Common myeloid progenitor, CD34-positive (primary cell): ENCODE results near the gene MTCL1.

Experiments
- CTCF ChIA-PET: fragments of 350-600 bp; sonication (Branson Sonifier 250); formaldehyde crosslinking; loops from one replicate; lab custom pipeline; 2021; ENCODE audit warnings: antibody characterized with exemption; lab: Charles Lee
- POLR2A ChIA-PET: fragments of 350-600 bp; sonication (Branson Sonifier 250); formaldehyde crosslinking; loops from one replicate; lab custom pipeline; 2021; ENCODE audit warnings: antibody characterized with exemption; lab: Charles Lee
- DNase-seq, 3 donors: peaks; one replicate each; pipeline versions ENCODE4 v3.0.0 to v3.0.0-alpha.2; 2013
- H3K27ac ChIP-seq, 2 experiments: 1 replicate in 1 of 2; 2 replicates in 1 of 2; pipeline ENCODE4 v1.7.0; 2013; ENCODE audit warnings: inconsistent platforms in 2 of 2, low read length in 2 of 2, mild to moderate bottlenecking in 2 of 2, low read depth in 1 of 2, moderate library complexity in 1 of 2; ENCODE audit not compliant: severe bottlenecking in 2 of 2, insufficient read depth in 1 of 2, poor library complexity in 1 of 2
- H3K27me3 ChIP-seq, 5 experiments: replicated peaks in 2 of 5; 1 replicate in 3 of 5; 2 replicates in 2 of 5; pipeline versions ENCODE4 v1.6.1 to v1.7.0; 2013; ENCODE audit warnings: low read length in 4 of 5, mild to moderate bottlenecking in 2 of 5, moderate library complexity in 2 of 5, inconsistent platforms in 1 of 5; ENCODE audit not compliant: insufficient read depth in 5 of 5, control insufficient read depth in 4 of 5
- H3K36me3 ChIP-seq, 4 experiments: 1 replicate in 2 of 4; 2 replicates in 2 of 4; pipeline versions ENCODE4 v1.6.1 to v1.7.0; 2013; ENCODE audit warnings: low read length in 3 of 4, control low read depth in 1 of 4, mild to moderate bottlenecking in 1 of 4; ENCODE audit not compliant: control insufficient read depth in 4 of 4, insufficient read depth in 4 of 4
- H3K4me1 ChIP-seq, 4 experiments: 1 replicate in 3 of 4; 2 replicates in 1 of 4; pipeline versions ENCODE4 v1.6.1 to v1.7.1; 2013; ENCODE audit warnings: low read length in 3 of 4, mild to moderate bottlenecking in 3 of 4, control low read depth in 1 of 4, inconsistent platforms in 1 of 4, moderate library complexity in 1 of 4; ENCODE audit not compliant: control insufficient read depth in 4 of 4, insufficient read depth in 4 of 4; ENCODE audit errors: control extremely low read depth in 1 of 4
- H3K4me3 ChIP-seq, 7 experiments: 1 replicate in 4 of 7; 2 replicates in 3 of 7; pipeline versions ENCODE4 v1.5.1 to v1.7.0; 2013; ENCODE audit warnings: mild to moderate bottlenecking in 7 of 7, low read length in 6 of 7, moderate library complexity in 6 of 7, inconsistent platforms in 2 of 7, low read depth in 2 of 7, control low read depth in 1 of 7; ENCODE audit not compliant: insufficient read depth in 4 of 7, control insufficient read depth in 1 of 7; ENCODE audit errors: extremely low read depth in 1 of 7
- H3K9me3 ChIP-seq, 5 experiments: 1 replicate in 4 of 5; 2 replicates in 1 of 5; pipeline versions ENCODE4 v1.6.1 to v1.7.1; 2013; ENCODE audit warnings: low read length in 4 of 5, mild to moderate bottlenecking in 2 of 5, inconsistent platforms in 1 of 5, low read depth in 1 of 5, moderate library complexity in 1 of 5; ENCODE audit not compliant: control insufficient read depth in 4 of 5, insufficient read depth in 2 of 5; ENCODE audit errors: control extremely low read depth in 1 of 5
- WGBS: methylation state at CpG from one replicate; pipeline ENCODE4 v1.1.5; 2013; ENCODE audit not compliant: insufficient coverage; 5-methylcytosine and 5-hydroxymethylcytosine counted together

Gene MTCL1

DNA sequence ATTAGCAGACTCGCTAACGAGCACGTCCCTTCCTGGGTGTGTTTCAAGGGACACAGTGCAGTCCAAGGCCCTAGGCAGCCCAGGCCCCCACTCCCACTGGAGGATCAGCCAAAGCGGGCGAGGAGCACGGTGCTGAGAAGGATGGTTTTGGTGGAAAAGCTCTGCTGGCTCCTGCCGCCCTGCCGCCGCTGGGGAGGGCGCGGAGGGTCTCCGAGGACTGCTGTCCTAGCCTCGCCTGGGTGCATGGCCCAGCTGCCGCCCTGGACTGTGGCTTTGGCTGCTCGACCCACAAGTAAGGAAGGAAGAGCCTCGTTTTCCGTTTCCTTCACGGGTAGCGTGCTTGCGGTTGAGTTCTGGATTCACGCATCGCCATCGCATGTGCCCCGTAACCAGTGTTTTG is 79.9 kb downstream of the MTCL1 start:
- H3K4me3 ChIP-seq = no peak overlapping the region
- POLR2A ChIA-PET = no interaction called here
- H3K9me3 ChIP-seq = no peaks in the 10 kb centered on the region
- H3K27me3 ChIP-seq = peaks cover 0 to 5% (median 0%) of the 10 kb centered on the region in 5 experiments
- H3K27ac ChIP-seq = no peak overlapping the region
- peaks cover 0 to 14% (median 5%) of the 10 kb centered on the region in 4 experiments for H3K4me1 ChIP-seq
- WGBS = 98% methylated on average over 23 of the region's 24 CpGs
- no peaks in the 10 kb centered on the region for H3K36me3 ChIP-seq
- CTCF ChIA-PET = no interaction called here
- DNase-seq = no peak

DNA sequence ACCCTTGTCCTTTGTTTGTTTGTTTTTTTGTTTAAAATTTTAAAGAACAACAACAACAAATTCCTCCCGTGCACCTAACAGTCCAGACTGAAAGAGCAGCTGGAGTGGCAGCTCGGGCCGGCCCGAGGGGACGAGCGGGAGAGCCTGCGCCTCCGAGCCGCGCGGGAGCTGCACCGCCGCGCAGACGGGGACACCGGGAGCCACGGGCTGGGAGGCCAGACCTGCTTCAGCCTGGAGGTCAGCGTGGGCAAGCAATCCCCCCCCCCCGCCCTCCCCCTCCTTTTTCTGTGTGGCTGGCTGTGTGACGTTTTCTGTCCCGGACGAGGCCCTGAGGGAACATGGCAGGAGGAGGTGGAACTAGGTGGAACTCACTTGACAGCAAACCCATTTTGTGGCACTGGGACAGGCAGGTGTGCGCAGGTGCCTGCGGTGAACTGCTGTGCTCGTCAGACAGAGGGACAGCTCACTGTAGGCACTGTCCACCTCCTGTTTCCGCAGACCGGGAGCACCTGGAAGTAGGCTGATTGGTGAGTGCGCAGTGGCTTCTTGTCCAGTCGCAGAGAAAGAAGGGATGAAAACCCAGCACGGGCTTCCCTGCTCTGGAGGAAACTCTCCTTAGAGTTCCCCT is 80.6 kb downstream of the MTCL1 start:
- Histone ChIP-seq H3K9me3 (no peaks in the 10 kb centered on the region), H3K4me1 (peaks cover 0 to 14% (median 5%) of the 10 kb centered on the region in 4 experiments), H3K36me3 (no peaks in the 10 kb centered on the region), H3K27me3 (peaks cover 0 to 5% (median 0%) of the 10 kb centered on the region in 5 experiments), H3K4me3 (peak overlapping the region in 2 of 7 experiments; percentile 2 to 70), H3K27ac (no peak overlapping the region)
- DNase-seq = no peak
- CTCF ChIA-PET = interaction anchor here (0.6 to 2.3 kb wide), 5 partner anchors 10 to 91 kb away, joined by 3 to 7 read pairs (median 5); no protein-coding TSS in a partner anchor
- WGBS = 76% methylated on average over 8 of the region's 30 CpGs
- POLR2A ChIA-PET = no interaction called here

DNA sequence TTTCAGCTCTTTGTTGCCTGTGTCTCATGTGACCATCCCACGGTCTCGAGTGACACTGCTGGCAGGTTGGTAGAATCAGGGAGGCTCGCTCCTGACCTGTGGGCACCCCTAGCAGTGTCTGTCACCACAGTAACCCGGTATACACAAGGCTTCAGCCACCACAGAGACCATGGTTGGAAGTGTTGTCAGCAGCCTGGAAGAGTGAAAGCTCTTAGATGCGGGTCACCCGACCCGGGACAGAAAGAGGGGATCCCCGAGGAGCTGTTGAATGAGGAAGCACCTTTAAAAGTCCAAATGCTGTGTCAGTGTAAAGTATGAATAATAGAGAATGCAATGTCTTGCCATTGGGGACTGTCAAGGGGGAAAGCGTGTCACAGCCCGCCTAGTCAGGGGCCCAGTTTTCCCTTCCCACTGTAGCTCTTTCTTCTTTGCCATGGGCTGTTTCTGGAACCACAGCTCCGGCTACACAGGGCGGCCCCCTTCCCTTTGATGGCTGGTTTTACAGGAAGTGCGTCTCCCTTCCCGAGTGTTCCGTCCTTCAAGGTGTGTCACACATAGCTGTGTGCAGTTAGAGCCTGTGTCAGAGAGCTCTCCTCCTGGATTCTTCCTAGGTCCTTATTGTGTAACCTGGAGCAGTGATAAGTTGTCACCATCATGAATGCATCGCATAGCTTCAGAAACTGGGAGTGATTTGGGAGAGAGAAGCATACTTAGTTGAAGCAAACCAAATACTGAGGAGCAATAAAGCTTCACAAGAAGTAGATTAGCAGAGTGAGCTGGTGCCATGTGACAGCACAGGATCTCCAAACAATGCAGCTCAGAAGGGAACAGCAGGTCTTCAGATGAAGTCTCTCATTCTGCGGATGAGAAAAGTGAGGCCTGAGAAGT is 81.4 kb downstream of the MTCL1 start:
- POLR2A ChIA-PET = no interaction called here

DNA sequence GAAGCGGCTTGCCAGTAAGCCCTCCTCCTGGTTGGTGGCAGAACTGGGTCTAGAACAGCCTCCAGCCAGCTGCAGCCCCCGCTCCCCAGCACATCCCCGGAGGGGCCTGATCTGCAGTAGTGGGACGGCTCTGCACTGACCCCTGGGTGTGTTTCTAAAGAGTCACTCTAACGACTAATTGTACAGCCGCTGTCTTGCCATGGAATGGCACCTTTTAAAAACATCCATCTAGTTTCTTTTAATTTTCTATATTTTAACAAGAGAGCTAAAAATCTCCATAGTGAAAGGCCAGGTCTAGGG is 82.0 kb downstream of the MTCL1 start:
- H3K9me3 ChIP-seq = peaks cover 0 to 3% (median 0%) of the 10 kb centered on the region in 5 experiments
- H3K4me3 ChIP-seq = no peak overlapping the region
- H3K27ac ChIP-seq = no peak overlapping the region
- ChIA-PET POLR2A (no interaction called here), CTCF (interaction anchor here (1.4 to 2.3 kb wide), 3 partner anchors 58 to 91 kb away, joined by 5 to 7 read pairs (median 5); no protein-coding TSS in a partner anchor)
- no peak for DNase-seq
- peaks cover 0 to 2% (median 0%) of the 10 kb centered on the region in 5 experiments for H3K27me3 ChIP-seq
- H3K4me1 ChIP-seq = peaks cover 0 to 14% (median 5%) of the 10 kb centered on the region in 4 experiments
- 100% methylated on average over 3 of the region's 6 CpGs for WGBS
- no peaks in the 10 kb centered on the region for H3K36me3 ChIP-seq

More for the DNA sequence above, 81.4 kb downstream of the MTCL1 start:
- no peaks in the 10 kb centered on the region for H3K9me3 ChIP-seq
- no peaks in the 10 kb centered on the region for H3K36me3 ChIP-seq
- H3K4me1 ChIP-seq = peaks cover 0 to 14% (median 5%) of the 10 kb centered on the region in 4 experiments
- CTCF ChIA-PET = interaction anchor here (0.6 to 2.3 kb wide), 6 partner anchors 9 to 99 kb away, joined by 3 to 7 read pairs (median 5); no protein-coding TSS in a partner anchor
- peaks cover 0 to 5% (median 0%) of the 10 kb centered on the region in 5 experiments for H3K27me3 ChIP-seq
- 33% methylated on average over 15 of the region's 17 CpGs for WGBS
- peak overlapping the region in 2 of 7 experiments; percentile 2 to 70 for H3K4me3 ChIP-seq
- H3K27ac ChIP-seq = no peak overlapping the region
- peak; percentile 72 to 96 (median 93) for DNase-seq

DNA sequence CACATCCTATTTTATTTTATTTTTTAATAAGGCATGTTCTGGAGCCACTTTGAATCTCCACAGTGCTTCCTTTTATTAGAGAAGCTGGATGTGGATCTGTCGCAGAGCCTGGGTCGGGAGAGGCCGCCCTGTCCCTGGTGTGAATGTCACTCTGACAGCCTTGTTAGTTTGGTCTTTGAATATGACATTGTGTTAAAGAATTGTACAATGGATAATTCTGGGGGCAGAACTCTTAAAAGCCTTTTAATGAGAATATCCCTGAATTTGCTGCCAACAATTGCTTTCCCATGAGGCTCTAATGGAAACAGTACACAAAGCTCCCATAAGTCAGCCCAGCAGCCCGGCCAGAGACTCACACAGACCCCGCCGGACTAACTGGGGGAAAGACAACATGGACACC is 82.4 kb downstream of the MTCL1 start:
- WGBS = 97% methylated on average over 6 of the region's 6 CpGs
- no peaks in the 10 kb centered on the region for H3K36me3 ChIP-seq

DNA sequence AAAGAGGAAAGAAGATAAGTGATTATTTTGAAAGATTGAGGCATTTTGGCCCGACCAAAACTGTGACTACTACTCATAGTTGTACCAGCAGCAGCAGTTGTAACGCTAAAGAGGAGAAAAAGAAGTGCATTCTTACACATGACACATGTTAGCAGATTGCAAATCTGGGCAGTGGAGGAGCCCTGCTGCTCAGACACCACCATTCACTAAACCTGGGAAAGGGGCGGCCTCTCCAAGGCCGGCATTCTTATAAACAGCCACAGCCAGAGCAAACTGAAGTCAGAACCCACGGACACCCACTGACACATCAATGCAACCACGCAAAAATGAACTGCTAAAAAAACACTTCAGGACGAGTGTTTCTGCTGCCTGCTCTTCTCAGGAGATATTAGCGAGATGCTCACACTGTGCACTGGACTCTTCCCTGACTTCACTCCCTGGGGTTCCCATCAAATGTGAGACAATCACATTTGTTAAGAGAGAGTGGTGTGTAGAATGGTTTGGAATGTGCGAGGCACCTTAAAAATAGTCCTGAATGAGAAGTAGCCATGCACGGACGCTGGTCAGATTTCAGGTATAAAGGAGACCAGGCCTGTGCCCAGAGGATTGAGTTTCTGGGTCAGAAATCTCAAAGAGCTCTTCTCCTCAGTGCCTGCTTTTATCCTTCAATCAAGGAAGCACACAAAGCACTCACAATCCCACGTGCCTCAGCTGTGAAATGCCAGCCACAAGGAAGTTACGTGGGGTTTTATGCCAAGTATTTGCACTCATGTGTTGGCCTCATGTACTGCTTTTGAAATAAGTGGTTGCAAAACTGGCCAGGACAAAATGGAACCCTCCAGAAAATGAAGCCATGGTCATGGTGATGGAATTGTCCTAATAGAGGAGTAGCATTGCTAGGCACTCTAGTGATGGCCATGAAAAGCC is 83.4 kb downstream of the MTCL1 start:
- WGBS = 93% methylated on average over 11 of the region's 13 CpGs
- Histone ChIP-seq H3K4me3 (no peak overlapping the region), H3K27ac (no peak overlapping the region), H3K4me1 (peaks cover 0 to 14% (median 5%) of the 10 kb centered on the region in 4 experiments), H3K9me3 (peaks cover 0 to 3% (median 0%) of the 10 kb centered on the region in 5 experiments), H3K36me3 (no peaks in the 10 kb centered on the region), H3K27me3 (peaks cover 0 to 2% (median 0%) of the 10 kb centered on the region in 5 experiments)
- ChIA-PET POLR2A (no interaction called here), CTCF (interaction anchor here (1.2 kb wide), 1 partner anchor 199 kb away, joined by 3 read pairs; no protein-coding TSS in a partner anchor)
- no peak for DNase-seq

More for the DNA sequence above, 82.4 kb downstream of the MTCL1 start:
- Histone ChIP-seq H3K9me3 (peaks cover 0 to 3% (median 0%) of the 10 kb centered on the region in 5 experiments), H3K27me3 (peaks cover 0 to 2% (median 0%) of the 10 kb centered on the region in 5 experiments), H3K4me1 (peaks cover 0 to 14% (median 5%) of the 10 kb centered on the region in 4 experiments), H3K27ac (no peak overlapping the region), H3K4me3 (no peak overlapping the region)
- POLR2A ChIA-PET = no interaction called here
- no peak for DNase-seq
- CTCF ChIA-PET = interaction anchor here (2.3 kb wide), 1 partner anchor 80 kb away, joined by 5 read pairs; no protein-coding TSS in a partner anchor
